SK-N-SH treated with all-trans-retinoic acid at 6 μM for 48 hours (cell line): Measurements from ENCODE around the gene C1QL2.

Experiments used
- ATAC-seq: fragments of 200-7000 bp; cut with Tn5 transposase; 3 replicates; pipeline ENCODE4 v1.9.1; 2020; ENCODE audit warnings: mild to moderate bottlenecking, moderate library complexity
- ARNTL ChIP-seq: fragments of 450-650 bp; formaldehyde crosslinking; IDR thresholded peaks from 2 replicates; pipeline ENCODE4 v1.5.0; 2020; ENCODE audit warnings: low read depth, mild to moderate bottlenecking, moderate library complexity, borderline replicate concordance
- BACH2 ChIP-seq: fragments of 250-450 bp; sonication (Bioruptor Pico); IDR thresholded peaks from 2 replicates; pipeline ENCODE4 v1.9.0; 2021; ENCODE audit warnings: mild to moderate bottlenecking, borderline replicate concordance
- CSDC2 ChIP-seq: fragments of 250-450 bp; sonication (Bioruptor Pico); IDR thresholded peaks from 2 replicates; pipeline ENCODE4 v1.5.0; 2020; ENCODE audit warnings: mild to moderate bottlenecking, moderate library complexity
- ESRRG ChIP-seq: fragments of 250-450 bp; sonication (Bioruptor Pico); IDR thresholded peaks from 2 replicates; pipeline ENCODE4 v1.6.1; 2021; ENCODE audit warnings: mild to moderate bottlenecking
- GLIS3 ChIP-seq: fragments of 250-450 bp; sonication (Bioruptor Pico); IDR thresholded peaks from 2 replicates; pipeline ENCODE4 v1.5.0; 2020; ENCODE audit warnings: mild to moderate bottlenecking, moderate library complexity
- ISL1 ChIP-seq: fragments of 250-450 bp; sonication (Bioruptor Pico); IDR thresholded peaks from 2 replicates; pipeline ENCODE4 v2.1.2; 2022; ENCODE audit warnings: mild to moderate bottlenecking, moderate library complexity
- PPARA ChIP-seq: fragments of 250-450 bp; sonication (Bioruptor Pico); IDR thresholded peaks from 2 replicates; pipeline ENCODE4 v1.5.0; 2020; ENCODE audit warnings: mild to moderate bottlenecking, borderline replicate concordance
- SNAI2 ChIP-seq: fragments of 250-450 bp; sonication (Bioruptor Pico); IDR thresholded peaks from 2 replicates; pipeline ENCODE4 v1.5.0; 2020; ENCODE audit warnings: mild to moderate bottlenecking, moderate library complexity
- TCF4 ChIP-seq: fragments of 250-450 bp; sonication (Bioruptor Pico); IDR thresholded peaks from 2 replicates; pipeline ENCODE4 v1.8.0; 2021; ENCODE audit warnings: mild to moderate bottlenecking, moderate library complexity, borderline replicate concordance
- TOX ChIP-seq: fragments of 250-450 bp; sonication (Bioruptor Pico); IDR thresholded peaks from 2 replicates; pipeline ENCODE4 v1.8.0; 2021; ENCODE audit warnings: mild to moderate bottlenecking, moderate library complexity, borderline replicate concordance
- ZC3H10 ChIP-seq: fragments of 250-450 bp; sonication (Bioruptor Pico); IDR thresholded peaks from 2 replicates; pipeline ENCODE4 v1.5.1; 2021; ENCODE audit warnings: mild to moderate bottlenecking, moderate library complexity
- ZFP3 ChIP-seq: fragments of 250-450 bp; sonication (Bioruptor Pico); IDR thresholded peaks from 2 replicates; pipeline ENCODE4 v1.5.0; 2020; ENCODE audit warnings: mild to moderate bottlenecking, moderate library complexity
- ZFP30 ChIP-seq: fragments of 450-650 bp; formaldehyde crosslinking; IDR thresholded peaks from 2 replicates; pipeline ENCODE4 v1.5.0; 2022; ENCODE audit warnings: mild to moderate bottlenecking, moderate library complexity
- ZNF565 ChIP-seq: fragments of 450-650 bp; formaldehyde crosslinking; conservative IDR thresholded peaks from 2 replicates; pipeline ENCODE4 v1.5.0; 2020; ENCODE audit warnings: low read depth, mild to moderate bottlenecking, moderate library complexity
- ZNF70 ChIP-seq: fragments of 450-650 bp; formaldehyde crosslinking; IDR thresholded peaks from 2 replicates; pipeline ENCODE4 v1.5.0; 2020; ENCODE audit warnings: mild to moderate bottlenecking, moderate library complexity
- ZNF8 ChIP-seq: fragments of 450-650 bp; formaldehyde crosslinking; IDR thresholded peaks from 2 replicates; pipeline ENCODE4 v1.5.0; 2020; ENCODE audit warnings: mild to moderate bottlenecking, moderate library complexity
- TF ChIP-seq, protein P1 (sequence below): fragments of 250-450 bp; sonication (Bioruptor Pico); IDR thresholded peaks from 2 replicates; pipeline ENCODE4 v1.5.1; 2020; ENCODE audit warnings: low read depth, mild to moderate bottlenecking, moderate library complexity
- TF ChIP-seq, protein P2 (sequence below): fragments of 250-450 bp; sonication (Bioruptor Pico); IDR thresholded peaks from 2 replicates; pipeline ENCODE4 v1.8.0; 2021; ENCODE audit warnings: low read depth, mild to moderate bottlenecking, moderate library complexity, borderline replicate concordance
- TF ChIP-seq, protein P3 (sequence below): fragments of 250-450 bp; sonication (Bioruptor Pico); IDR thresholded peaks from 2 replicates; pipeline ENCODE4 v1.5.0; 2020; ENCODE audit warnings: mild to moderate bottlenecking, moderate library complexity
- TF ChIP-seq, protein P4 (sequence below): fragments of 250-450 bp; sonication (Bioruptor Pico); IDR thresholded peaks from 2 replicates; pipeline ENCODE4 v1.5.1; 2021; ENCODE audit warnings: mild to moderate bottlenecking, moderate library complexity

Gene C1QL2

DNA sequence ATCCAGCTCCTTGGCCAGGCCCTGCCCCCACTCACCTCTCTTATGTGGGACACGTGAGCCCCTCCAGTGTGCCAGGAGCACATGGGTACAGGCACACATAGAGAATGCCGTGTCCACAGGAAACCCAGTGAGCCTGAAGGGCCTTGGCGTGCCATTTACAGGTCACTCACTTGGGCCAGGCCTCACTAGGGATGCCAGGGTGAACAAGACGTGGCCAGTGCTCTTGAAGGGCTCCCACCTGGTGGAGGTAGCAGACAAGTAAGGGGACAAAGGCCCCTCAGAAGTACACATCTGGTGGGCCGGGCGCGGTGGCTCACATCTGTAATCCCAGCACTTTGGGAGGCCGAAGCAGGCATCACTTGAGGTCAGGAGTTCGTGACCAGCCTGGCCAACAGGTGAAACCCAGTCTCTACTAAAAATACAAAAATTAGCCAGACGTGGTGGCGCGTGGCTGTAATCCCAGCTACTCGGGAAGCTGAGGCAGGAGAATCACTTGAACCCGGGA is 15.1 kb upstream of the C1QL2 start:
- TF ChIP-seq, protein P1, sequence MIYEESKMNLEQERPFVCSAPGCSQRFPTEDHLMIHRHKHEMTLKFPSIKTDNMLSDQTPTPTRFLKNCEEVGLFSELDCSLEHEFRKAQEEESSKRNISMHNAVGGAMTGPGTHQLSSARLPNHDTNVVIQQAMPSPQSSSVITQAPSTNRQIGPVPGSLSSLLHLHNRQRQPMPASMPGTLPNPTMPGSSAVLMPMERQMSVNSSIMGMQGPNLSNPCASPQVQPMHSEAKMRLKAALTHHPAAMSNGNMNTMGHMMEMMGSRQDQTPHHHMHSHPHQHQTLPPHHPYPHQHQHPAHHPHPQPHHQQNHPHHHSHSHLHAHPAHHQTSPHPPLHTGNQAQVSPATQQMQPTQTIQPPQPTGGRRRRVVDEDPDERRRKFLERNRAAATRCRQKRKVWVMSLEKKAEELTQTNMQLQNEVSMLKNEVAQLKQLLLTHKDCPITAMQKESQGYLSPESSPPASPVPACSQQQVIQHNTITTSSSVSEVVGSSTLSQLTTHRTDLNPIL (CRISPR knock-in tag) = no peak
- no peak for TF ChIP-seq TCF4 (CRISPR knock-in tag)
- TF ChIP-seq, protein P2, sequence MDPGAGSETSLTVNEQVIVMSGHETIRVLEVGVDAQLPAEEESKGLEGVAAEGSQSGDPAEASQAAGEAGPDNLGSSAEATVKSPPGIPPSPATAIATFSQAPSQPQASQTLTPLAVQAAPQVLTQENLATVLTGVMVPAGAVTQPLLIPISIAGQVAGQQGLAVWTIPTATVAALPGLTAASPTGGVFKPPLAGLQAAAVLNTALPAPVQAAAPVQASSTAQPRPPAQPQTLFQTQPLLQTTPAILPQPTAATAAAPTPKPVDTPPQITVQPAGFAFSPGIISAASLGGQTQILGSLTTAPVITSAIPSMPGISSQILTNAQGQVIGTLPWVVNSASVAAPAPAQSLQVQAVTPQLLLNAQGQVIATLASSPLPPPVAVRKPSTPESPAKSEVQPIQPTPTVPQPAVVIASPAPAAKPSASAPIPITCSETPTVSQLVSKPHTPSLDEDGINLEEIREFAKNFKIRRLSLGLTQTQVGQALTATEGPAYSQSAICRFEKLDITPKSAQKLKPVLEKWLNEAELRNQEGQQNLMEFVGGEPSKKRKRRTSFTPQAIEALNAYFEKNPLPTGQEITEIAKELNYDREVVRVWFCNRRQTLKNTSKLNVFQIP (CRISPR knock-in tag) = no peak
- no peak for TF ChIP-seq ZNF565 (CRISPR knock-in tag)
- TF ChIP-seq ARNTL (CRISPR knock-in tag) = no peak
- TF ChIP-seq ZNF70 (CRISPR knock-in tag) = no peak
- no peak for TF ChIP-seq GLIS3 (CRISPR knock-in tag)
- TF ChIP-seq ZC3H10 (CRISPR knock-in tag) = no peak
- no peak for TF ChIP-seq ESRRG (CRISPR knock-in tag)
- no peak for TF ChIP-seq ZFP3 (CRISPR knock-in tag)
- TF ChIP-seq, protein P3, sequence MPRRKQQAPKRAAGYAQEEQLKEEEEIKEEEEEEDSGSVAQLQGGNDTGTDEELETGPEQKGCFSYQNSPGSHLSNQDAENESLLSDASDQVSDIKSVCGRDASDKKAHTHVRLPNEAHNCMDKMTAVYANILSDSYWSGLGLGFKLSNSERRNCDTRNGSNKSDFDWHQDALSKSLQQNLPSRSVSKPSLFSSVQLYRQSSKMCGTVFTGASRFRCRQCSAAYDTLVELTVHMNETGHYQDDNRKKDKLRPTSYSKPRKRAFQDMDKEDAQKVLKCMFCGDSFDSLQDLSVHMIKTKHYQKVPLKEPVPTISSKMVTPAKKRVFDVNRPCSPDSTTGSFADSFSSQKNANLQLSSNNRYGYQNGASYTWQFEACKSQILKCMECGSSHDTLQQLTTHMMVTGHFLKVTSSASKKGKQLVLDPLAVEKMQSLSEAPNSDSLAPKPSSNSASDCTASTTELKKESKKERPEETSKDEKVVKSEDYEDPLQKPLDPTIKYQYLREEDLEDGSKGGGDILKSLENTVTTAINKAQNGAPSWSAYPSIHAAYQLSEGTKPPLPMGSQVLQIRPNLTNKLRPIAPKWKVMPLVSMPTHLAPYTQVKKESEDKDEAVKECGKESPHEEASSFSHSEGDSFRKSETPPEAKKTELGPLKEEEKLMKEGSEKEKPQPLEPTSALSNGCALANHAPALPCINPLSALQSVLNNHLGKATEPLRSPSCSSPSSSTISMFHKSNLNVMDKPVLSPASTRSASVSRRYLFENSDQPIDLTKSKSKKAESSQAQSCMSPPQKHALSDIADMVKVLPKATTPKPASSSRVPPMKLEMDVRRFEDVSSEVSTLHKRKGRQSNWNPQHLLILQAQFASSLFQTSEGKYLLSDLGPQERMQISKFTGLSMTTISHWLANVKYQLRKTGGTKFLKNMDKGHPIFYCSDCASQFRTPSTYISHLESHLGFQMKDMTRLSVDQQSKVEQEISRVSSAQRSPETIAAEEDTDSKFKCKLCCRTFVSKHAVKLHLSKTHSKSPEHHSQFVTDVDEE (CRISPR knock-in tag) = no peak
- no peak for TF ChIP-seq ISL1
- no peak for TF ChIP-seq SNAI2
- no peak for TF ChIP-seq BACH2
- no peak for ATAC-seq

DNA sequence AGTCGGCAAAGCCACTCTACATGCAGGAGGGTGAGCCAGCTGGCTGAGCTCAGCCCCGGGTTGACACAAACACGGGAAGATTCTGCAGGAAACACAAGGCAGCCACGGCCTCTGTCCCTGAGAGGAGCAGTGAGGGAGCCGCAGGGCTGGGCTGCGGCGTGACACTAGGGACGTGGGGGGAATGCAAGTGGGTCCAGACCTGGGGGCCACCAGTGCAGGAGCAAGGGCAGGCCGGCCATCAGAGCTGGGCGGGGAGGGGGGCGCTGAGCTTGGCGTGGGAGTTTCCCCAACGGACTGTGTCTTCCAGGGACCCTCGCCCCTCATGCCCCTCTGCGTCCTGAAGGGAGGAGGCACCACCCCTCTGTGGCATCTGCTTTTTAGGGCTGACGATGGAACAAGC is 12.0 kb upstream of the C1QL2 start:
- no peak for ATAC-seq
- TF ChIP-seq SNAI2 = no peak
- TF ChIP-seq CSDC2 (CRISPR knock-in tag) = no peak
- no peak for TF ChIP-seq TCF4 (CRISPR knock-in tag)
- no peak for TF ChIP-seq ZNF565 (CRISPR knock-in tag)
- TF ChIP-seq, protein P4, sequence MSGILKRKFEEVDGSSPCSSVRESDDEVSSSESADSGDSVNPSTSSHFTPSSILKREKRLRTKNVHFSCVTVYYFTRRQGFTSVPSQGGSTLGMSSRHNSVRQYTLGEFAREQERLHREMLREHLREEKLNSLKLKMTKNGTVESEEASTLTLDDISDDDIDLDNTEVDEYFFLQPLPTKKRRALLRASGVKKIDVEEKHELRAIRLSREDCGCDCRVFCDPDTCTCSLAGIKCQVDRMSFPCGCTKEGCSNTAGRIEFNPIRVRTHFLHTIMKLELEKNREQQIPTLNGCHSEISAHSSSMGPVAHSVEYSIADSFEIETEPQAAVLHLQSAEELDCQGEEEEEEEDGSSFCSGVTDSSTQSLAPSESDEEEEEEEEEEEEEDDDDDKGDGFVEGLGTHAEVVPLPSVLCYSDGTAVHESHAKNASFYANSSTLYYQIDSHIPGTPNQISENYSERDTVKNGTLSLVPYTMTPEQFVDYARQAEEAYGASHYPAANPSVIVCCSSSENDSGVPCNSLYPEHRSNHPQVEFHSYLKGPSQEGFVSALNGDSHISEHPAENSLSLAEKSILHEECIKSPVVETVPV = no peak
- TF ChIP-seq TOX (CRISPR knock-in tag) = no peak
- no peak for TF ChIP-seq ARNTL (CRISPR knock-in tag)
- no peak for TF ChIP-seq ZFP30 (CRISPR knock-in tag)
- no peak for TF ChIP-seq PPARA (CRISPR knock-in tag)
- TF ChIP-seq, all 23 proteins: peak for 0

DNA sequence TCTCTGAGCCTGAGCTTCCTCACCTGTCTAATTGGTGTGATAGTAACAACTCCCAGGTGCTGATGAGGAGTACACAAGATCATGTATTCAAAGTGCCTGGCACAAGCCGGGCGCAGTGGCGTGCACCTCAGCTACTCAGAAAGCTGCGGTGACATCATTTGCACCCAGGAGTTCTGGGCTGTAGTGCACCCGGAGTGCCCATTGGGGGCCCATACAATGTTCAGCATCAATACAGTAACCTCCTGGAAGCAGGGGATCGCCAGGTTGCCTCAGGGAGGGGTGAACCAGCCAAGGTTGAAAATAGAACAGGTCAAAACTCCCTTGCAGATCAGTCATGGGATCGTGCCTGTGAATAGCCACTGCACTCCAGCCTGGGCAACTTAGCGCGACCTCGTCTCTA is 11.2 kb upstream of the C1QL2 start:
- TF ChIP-seq, protein P1 (CRISPR knock-in tag) = no peak
- TF ChIP-seq, all 23 proteins: peak for 0

DNA sequence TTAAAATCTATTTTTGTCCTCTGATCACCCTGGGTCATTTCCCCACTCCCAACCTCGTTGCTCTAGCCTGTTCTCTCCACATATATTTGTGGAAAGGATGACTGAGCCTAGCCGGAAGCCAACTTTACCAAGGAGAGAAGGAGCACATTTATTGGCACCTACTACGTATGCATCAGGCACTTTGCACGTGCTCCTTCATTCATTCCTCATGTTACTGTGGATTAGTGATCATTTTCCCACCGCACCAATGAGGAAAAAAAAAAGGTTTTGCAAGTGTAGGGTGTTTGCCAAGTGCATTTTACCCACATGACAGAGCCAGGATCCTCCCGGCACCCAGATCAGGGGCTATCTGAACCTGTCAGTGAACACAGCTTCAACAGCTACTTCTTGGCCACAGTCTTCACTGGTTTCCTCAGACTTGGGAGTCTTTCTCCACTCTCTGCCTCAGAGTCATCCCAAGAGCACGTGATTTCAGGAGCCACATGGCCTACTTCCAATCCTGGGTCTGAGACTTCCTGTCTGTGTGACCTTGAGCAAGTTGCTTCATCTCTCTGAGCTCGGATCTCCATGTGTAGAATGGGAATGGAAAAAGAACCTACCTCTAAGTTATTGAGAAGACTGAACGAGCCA is 1.9 kb upstream of the C1QL2 start:
- ATAC-seq = no peak

More for the DNA sequence above, 11.2 kb upstream of the C1QL2 start:
- ATAC-seq = no peak

More for the DNA sequence above, 1.9 kb upstream of the C1QL2 start:
- no peak for TF ChIP-seq ZNF8 (CRISPR knock-in tag)
